ENCODE measurements around the gene ERBB4.
"Not testable (repeated sequence)": the region's sequence is repeated elsewhere in the genome, so short reads cannot be mapped to it uniquely, and the experiment has no call there.

ERBB4 gene

GRCh38 chr2:212288308-212288707 lies 250.3 kb downstream of the ERBB4 start:
- no peak for DNase-seq

GRCh38 chr2:212284166-212284565 lies 254.4 kb downstream of the ERBB4 start:
- DNase-seq = no peak

GRCh38 chr2:212282671-212283261 lies 255.8 kb downstream of the ERBB4 start:
- DNase-seq = no peak

- DNase-seq = no peak
Measured at GRCh38 chr2:212276813-212277212, 261.8 kb downstream of the ERBB4 start.

- DNase-seq = no peak
Measured at GRCh38 chr2:212274215-212274614, 264.4 kb downstream of the ERBB4 start.

- no peak for DNase-seq
Measured at GRCh38 chr2:212271583-212271982, 267.0 kb downstream of the ERBB4 start.

- DNase-seq = no peak
Measured at GRCh38 chr2:212269005-212269404, 269.6 kb downstream of the ERBB4 start.

- no peak for DNase-seq
Measured at GRCh38 chr2:212266297-212266696, 272.3 kb downstream of the ERBB4 start.

- DNase-seq = no peak
Measured at GRCh38 chr2:212265777-212266176, 272.8 kb downstream of the ERBB4 start.

GRCh38 chr2:212264187-212264586 lies 274.4 kb downstream of the ERBB4 start:
- DNase-seq = no peak

- DNase-seq = no peak
Measured at GRCh38 chr2:212259226-212259625, 279.4 kb downstream of the ERBB4 start.

GRCh38 chr2:212254339-212254738 lies 284.3 kb downstream of the ERBB4 start:
- DNase-seq = no peak

GRCh38 chr2:212249451-212249850 lies 289.2 kb downstream of the ERBB4 start:
- DNase-seq = no peak

- DNase-seq = no peak
Measured at GRCh38 chr2:212245880-212246279, 292.7 kb downstream of the ERBB4 start.

GRCh38 chr2:212242724-212243123 lies 295.9 kb downstream of the ERBB4 start:
- DNase-seq = no peak

GRCh38 chr2:212238152-212238551 lies 300.4 kb downstream of the ERBB4 start:
- DNase-seq = not testable (repeated sequence)

- no peak for DNase-seq
Measured at GRCh38 chr2:212237350-212238095, 301.1 kb downstream of the ERBB4 start.

- DNase-seq = no peak
Measured at GRCh38 chr2:212228743-212229171, 309.8 kb downstream of the ERBB4 start.

- DNase-seq = no peak
Measured at GRCh38 chr2:212227755-212228154, 310.8 kb downstream of the ERBB4 start.

- no peak for DNase-seq
Measured at GRCh38 chr2:212226114-212226513, 312.5 kb downstream of the ERBB4 start.

GRCh38 chr2:212223696-212224095 lies 314.9 kb downstream of the ERBB4 start:
- DNase-seq = no peak

- DNase-seq = no peak
Measured at GRCh38 chr2:212213191-212213590, 325.4 kb downstream of the ERBB4 start.

GRCh38 chr2:212208467-212208866 lies 330.1 kb downstream of the ERBB4 start:
- DNase-seq = no peak

GRCh38 chr2:212197776-212198175 lies 340.8 kb downstream of the ERBB4 start:
- DNase-seq = no peak

- no peak for DNase-seq
Measured at GRCh38 chr2:212195626-212196025, 343.0 kb downstream of the ERBB4 start.
